ELF-1 (cell line): ENCODE results near the gene CDCA3.
A peak's percentile ranks its signal among the peaks of the same experiment; 100 is the strongest.

ENCODE experiments used
- DNase-seq: peaks from one replicate; pipeline ENCODE4 v3.0.0-alpha.2; 2016; ENCODE audit warnings: low read depth, low spot score

CDCA3 gene

DNA sequence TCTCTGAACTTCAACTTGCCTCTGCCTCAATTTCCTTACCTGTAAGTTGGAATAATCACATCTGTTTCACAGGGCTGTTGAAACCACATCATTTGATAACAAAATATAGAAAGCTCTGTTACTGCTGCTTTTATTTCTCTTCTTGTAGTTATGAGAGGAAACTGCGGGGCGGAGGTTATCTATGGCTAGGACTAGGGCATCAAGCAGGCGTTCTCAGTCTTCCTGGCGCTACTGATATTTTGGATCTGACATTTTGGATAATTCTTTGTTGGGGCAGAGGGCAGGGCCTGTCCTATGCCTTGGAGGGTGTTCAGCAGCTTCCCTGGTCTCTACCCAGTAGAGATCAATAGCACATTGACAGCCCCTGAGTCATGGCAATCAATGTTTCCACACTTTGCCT, 19.0 kb downstream of the CDCA3 start:
- DNase-seq = no peak

DNA sequence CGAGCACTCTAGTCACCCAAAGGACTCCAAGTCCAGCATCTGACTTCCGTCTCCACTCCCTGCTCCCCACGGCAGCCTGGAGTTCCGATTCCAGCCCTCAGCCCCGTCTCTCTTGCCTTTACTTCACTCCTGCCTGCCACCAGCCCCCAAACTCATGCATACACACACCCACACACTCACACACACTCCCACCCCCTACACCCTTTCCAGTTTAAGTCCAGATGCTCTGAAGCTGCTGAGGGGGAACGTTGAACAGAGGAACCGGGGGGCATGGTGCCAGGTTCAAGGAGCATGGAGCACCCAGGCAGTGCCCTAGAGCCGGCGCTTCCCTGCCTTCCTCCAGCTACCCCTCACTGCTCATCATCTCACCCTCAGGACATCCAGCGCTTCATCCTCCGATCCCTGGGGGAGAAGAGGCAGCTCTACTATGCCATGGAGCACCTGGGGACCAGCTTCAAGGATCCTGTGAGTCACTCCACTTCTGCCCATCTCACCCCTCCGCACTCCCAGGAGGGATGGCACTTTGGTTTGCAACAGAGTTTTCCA, 19.6 kb downstream of the CDCA3 start:
- no peak for DNase-seq

DNA sequence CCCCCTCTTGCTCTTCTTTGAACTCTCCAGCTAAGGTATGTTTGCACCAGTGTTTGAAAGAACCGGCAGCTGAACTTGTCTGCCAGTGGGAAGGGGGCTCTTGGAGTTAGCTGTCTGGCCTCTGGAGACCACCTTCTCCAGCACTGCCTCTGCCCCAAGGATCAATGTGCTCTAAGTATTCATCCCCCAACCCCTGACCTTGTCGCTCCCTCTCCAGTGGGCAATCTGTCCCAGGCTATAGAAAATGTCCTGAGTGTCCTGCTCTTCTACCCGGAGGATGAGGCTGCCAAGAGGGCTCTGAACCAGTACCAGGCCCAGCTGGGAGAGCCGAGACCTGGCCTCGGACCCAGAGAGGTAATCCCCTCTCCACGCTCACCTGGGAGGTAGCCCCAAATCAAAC, 20.1 kb downstream of the CDCA3 start:
- no peak for DNase-seq

DNA sequence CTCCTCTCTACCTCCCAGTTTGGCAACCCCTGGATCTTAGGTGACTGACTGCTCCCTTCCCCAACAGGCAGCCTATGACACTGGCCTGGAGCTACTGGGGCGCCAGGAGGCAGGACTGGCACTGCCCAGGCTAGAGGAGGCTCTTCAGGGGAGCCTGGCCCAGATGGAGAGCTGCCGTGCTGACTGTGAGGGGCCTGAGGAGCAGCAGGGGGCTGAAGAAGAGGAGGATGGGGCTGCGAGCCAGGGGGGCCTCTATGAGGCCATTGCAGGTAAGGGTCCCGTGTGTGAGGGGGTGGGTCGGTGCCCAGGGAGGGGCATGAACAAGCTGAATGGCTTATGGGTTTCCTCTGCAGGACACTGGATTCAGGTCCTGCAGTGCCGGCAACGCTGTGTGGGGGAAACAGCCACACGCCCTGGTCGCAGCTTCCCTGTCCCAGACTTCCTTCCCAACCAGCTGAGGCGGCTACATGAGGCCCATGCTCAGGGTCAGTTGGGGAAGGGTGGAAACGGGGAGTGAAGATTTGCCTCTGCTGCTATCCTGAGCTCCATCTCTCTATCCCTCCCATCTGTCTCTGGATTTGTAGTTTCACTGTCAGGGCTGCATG, 20.7 kb downstream of the CDCA3 start:
- DNase-seq = no peak

DNA sequence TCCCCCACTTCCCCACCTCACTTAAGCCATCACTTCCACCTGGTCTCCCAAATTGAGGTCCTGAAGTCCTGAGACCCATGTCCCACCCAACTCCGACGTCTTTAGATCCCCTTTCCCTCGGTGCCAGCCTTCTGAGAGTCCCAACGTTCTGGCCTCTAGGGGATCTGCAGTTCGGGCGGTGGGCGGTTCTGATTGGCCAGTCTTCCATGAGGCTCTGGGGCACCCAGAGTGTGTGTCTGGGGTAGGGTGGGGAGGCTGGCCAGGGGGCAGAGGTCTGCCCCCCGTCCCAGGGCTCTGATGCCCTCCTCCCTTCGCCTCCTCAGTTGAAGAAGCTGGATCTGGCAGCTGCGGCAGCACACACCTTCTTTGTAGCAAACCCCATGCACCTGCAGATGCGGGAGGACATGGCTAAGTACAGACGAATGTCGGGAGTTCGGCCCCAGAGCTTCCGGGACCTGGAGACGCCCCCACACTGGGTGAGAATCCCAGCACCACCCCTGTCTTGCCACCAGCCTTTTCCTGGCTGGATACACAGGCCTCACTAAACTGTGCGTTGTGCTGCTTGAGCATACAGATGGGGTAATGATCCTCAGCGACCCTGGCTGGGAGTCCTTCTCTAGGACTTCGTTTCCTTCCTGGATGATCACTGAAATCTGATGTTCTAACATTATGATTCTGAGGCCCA, 21.4 kb downstream of the CDCA3 start:
- DNase-seq = peak; percentile 61

DNA sequence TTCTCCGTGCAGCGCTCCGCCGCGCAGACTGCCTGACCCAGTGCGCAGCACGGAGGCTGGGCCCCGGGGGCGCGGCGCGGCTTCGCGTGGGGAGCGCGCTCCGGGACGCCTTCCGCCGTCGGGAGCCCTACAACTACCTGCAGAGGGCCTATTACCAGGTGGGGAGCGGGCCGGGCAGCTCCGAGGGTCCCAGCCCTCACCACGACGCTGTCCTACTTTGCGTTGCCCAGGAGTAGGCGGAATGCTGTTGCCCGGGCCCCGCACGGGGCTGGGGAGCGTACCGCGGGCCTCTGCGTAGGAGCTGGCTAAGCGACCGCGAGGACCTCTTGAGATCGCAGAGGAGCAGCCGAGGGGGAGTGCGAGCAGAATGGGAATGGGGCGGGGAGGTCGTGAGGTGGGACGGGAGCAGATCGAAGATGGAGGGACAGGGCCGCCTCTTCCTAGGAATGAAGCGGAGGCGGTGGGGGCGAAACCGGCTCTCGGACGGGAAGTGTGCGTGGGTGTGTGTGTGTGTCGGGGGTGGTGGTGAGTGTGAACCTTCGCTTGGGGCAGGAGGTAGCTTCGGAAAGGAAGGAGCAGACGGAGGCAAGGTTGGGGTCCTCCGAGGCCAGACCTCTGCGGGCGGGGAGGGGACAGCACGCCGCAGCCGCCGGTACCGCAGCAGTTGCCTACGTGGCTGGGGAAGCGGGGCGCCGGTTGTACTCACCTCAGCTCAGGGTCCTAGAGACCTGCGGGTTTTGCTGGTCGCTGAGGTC, 22.1 kb downstream of the CDCA3 start:
- peak; percentile 63 for DNase-seq

DNA sequence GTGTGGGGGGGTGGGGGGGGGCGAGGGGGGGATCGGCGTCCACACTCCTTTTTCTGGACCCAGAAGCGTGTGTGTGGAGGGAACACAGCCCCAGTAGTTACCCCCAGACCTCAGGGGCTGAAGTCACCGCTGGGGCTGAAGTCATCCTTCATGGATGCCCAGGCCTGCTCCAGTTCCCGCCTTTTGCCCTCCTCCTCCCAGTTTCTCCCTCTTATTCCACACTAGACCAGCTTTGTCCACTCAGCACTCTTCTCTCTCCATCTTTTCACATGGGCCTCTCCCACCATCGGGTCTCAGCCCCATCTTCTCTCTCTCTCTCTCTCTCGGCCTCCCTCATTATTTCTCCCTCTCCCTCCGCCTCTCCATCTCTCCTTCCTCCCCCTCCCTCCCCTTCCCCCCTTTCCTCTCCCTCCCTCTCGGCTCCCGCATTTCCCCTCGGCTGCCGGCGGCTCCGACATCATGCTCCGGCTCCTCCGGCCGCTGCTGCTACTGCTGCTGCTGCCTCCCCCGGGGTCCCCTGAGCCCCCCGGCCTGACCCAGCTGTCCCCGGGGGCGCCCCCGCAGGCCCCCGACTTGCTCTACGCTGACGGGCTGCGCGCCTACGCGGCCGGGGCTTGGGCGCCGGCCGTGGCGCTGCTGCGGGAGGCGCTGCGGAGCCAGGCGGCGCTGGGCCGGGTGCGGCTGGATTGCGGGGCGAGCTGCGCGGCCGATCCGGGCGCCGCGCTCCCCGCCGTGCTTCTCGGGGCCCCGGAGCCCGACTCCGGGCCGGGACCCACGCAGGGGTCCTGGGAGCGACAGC, 22.9 kb downstream of the CDCA3 start, which contains the start of gene P3H3:
Gene P3H3, plus strand, starts transcription at position 426 of the 799 bp plus-strand sequence. Its CDS starts 34 bp downstream, at position 460.
- no peak for DNase-seq

DNA sequence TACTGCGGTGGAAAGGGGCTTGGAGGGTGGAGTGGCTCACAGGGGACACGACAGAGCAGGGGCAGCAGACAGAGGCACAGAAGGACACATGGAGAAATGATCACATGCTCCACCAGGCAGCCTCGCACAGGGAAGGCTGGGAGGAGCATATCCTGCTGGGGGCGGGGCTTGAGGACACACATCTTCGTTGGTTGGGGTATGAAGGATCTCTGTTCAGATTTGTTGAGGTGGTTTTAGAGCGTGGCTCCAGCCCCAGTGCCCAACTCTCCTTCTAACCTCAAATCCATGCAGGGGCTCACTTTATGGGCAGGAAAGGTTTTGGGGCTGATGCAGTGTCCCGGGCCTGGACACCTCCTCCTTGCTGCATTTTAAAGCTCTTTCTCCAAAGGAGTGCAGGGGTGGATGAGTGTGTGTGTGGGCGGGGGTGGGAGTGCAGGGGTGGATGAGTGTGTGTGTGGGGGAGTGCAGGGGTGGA, 23.6 kb downstream of the CDCA3 start:
- DNase-seq = peak; percentile 86

DNA sequence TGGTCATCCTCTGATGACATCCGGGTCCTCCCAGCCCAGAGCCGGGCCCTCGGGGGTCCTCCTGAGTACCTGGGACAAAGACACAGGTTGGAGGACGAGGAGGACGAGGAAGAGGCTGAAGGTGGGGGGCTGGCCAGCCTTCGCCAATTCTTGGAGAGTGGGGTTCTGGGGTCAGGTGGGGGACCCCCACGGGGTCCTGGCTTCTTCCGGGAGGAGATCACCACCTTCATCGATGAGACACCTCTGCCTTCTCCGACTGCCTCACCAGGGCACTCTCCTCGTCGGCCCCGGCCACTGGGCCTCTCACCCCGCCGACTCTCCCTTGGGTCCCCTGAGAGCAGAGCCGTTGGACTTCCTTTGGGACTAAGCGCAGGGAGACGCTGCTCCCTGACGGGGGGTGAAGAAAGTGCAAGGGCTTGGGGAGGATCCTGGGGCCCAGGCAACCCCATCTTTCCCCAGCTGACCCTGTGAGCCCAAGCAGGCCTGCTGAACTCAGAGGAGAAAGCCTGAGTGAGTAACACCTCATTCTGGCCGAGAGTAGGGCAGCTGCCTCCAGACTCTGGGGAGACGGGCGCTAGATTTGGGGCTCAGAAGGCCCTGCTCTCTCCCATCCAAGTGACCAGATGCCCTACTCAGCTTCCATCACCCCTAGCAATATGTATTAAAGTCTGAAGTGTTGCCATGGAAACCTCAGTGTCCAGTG, 24.2 kb downstream of the CDCA3 start:
- no peak for DNase-seq

DNA sequence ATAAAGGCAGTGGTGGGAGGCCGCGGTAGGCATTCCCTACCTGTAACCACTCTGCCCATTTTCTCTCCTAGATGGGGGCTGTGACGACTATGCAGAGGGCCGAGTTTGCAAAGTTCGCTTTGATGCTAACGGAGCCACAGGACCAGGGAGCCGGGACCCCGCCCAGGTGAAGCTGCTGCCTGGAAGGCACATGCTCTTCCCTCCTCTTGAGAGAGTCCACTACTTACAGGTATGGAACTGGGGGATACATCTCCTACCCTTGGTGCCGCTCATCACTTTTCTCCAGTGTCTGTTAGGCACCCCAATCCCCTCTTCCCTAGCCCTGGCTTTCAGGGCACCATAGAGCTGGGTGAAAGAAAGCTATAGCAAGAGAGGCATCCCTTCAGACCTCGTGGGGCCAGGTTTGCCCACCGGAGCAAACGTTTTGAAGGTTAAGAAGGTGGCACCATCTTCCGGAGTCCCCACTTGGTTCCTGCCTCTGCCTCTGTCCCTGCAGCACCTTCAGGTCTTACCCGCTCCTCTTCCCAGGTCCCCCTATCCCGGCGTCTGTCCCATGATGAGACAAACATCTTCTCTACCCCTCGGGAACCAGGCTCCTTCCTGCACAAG, 24.9 kb downstream of the CDCA3 start:
- DNase-seq = no peak

DNA sequence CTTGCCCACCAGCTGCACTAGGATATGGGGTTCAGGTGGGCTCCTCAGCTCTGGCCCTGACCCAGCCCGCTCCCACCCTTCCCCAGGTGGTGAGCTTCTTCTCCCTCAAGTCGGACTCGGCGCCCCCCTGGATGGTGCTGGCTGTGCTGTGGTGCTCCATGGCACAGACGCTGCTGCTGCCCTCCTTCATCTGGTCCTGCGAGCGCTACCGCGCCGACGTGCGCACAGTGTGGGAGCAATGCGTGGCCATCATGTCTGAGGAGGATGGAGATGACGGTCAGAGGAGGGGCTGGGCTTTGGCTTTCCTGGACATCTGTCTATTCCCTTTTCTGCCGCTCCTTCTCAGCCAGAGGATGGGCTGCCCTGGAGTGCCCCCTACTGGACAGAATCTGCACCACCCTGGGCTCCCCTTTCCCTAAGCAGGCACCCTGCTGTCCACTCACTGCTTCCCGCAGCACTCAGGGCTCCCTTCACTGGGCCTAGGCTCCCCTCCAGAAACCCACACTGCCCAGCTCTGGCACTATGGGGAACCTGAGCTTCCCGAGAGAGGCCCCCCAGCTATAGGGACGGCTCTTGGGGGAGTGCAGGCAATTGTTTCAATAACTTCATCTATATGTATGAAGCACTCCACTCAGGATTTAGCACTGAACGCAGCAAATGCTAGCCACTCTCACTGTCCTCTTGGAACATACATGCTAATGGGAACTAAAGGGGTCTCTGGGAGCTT, 25.5 kb downstream of the CDCA3 start:
- DNase-seq = peak; percentile 96

DNA sequence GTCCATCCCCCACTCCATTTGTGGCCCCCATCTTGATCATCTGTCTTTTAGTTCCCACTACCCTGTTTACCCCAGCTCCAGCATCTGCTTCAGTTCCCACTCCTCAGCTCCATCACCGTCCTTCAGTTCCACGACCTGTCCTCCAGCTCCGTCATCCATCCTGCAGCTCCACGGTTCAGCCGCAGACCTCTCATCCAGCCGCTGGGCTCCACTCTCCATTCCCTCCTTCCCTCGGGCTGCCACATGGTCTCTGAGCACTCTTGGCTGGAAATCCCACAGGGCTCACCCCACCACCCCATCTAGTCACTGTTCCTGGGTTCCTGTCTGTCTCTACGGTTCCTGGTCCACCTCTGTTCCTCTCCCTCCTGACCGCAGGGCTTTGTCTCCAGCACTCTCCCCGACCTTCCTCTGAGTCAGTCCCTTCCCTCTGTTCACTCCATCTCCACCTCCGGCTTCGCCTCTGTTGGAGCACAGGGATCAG, 26.1 kb downstream of the CDCA3 start:
- DNase-seq = peak; percentile 11

DNA sequence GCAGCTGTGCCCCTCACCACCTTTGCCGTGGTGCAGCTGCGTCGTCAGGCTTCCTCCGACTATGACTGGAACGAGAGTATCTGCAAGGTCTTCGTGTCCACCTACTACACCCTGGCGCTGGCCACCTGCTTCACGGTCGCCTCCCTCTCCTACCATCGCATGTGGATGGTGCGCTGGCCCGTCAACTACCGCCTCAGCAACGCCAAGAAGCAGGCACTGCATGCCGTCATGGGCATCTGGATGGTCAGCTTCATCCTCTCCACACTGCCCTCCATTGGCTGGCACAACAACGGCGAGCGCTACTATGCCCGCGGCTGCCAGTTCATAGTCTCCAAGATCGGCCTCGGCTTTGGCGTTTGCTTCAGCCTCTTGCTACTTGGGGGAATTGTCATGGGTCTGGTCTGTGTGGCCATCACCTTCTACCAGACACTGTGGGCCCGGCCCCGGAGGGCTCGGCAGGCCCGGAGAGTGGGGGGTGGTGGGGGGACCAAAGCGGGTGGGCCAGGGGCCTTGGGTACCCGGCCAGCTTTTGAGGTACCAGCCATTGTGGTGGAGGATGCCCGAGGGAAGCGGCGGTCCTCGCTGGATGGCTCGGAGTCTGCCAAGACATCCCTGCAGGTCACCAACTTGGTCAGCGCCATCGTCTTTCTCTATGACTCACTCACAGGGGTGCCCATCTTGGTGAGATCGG, 26.9 kb downstream of the CDCA3 start:
- DNase-seq = peak; percentile 10

DNA sequence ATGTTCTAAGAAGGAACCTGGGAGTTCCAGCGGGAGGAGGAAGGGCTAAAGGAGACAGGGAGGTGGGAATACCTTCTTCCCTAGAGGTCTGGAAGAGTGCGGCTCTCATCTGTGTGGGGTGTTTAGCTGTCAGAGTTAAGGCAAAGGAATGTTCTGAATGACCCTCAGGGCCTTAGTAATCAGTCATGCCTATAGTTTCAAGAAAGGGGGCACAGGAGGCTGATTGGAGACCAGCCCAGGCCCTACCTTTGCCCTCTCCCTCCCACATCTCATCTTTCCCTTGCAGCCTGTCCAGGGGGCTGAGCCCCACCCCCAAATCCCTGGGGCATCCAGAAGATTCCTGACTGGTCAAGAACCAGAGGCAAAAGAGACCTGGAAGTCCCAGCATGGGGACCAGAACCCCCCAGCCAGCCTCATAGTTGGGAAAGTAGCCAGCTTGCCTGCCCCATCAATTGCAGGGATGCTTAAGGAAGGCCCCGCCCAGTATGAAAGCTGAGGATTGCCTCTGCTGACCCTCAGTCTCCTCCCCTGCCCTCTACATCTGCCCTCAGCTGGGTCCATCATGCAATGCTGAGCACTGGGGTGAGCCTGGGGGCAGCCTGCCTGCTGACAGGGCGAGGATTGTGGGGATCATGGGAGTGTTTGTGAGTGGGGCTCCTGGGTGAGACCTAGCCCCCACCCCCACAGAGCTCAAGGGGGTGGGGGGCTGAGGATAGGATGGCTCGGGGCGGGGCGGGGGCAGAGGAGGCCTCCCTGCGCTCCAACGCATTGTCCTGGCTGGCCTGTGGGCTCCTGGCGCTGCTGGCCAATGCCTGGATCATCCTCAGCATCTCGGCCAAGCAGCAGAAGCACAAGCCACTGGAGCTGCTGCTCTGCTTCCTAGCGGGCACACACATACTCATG, 27.7 kb downstream of the CDCA3 start:
- DNase-seq = peak; percentile 84

DNA sequence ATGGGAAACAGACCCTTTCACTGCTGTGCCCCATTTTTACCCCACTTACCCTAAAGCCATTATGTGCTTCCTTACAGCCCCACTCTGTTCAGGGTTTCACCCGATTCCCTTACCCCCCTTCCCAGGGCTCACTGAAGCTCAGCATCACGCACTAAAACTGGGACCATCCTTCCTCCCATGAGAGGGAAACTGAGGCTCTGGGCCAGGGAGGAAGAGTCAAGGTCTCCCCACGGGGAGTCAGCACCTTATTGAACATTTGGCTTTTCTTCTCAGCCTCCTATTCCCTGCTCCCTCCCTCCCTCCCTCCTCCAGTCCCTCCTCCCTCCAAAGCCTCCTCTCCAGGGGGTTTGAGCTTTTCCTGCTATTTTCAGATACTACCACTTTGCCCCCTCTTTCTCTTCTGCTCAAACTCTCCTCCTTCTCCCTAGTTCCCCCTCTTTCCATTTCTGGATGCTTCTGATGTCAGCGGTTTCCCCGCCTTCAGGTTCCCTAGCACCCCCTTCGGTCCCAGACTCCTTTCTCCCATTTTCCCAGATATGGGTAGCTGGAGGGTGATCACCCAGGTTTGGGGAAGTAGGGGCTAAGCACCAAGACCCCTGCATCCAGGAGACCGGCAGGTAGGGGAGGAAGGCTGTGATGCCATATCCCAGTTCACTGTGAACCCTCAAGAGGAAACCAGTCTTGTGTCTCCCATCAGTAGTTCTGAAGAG, 28.5 kb downstream of the CDCA3 start:
- DNase-seq = no peak

DNA sequence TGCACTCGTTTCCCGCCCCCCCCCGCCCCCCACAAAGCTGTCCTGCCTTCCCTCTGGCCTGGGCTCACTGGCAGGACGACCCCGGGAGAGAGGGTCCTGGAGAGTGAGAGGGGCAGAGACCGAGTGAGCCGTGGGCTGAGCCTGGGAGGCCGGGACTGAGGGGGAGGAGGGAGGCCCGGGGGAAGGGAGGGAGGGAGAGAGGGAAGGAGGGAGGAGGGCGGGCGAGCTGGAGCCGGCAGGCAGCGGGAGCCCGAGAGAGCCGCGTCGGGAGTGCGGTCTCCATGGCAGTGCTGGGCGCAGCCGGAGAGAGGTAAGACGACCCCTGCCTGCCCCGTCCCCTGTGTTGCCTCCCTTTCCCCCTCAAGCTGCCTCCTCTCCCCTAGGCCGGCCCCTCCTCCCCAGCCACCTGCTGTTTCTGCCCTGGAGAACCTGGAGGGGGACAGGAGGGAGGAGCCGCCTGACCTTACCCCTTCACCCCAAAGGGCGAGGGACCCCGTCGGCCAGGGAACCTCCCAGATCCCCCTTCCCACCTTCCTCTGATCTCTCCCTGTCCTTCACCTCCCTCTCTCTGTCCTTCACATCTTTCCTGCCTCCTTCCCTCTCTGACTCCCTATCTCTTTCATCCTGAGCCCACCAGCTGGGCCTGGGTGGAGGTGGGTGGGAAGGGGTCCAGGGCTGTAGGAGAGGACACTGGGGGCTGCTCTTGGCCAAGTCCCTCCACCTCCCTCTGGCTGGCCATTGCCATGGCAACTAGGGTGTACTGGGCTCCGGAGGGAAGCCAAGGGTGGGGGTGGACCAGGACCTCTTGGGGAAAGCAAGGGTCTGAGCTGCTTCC, 29.3 kb downstream of the CDCA3 start, which contains the start of gene GPR162:
Gene GPR162, plus strand, starts transcription at position 231 of the 835 bp plus-strand sequence. CDS start 2,078 bp downstream, outside the sequence.
- DNase-seq = peak; percentile 71
